GM18508 (cell line): Measurements from ENCODE around the gene WWOX.
"Not testable (repeated sequence)": the region's sequence is repeated elsewhere in the genome, so short reads cannot be mapped to it uniquely, and the experiment has no call there.

ENCODE experiments used
- ATAC-seq: cut with Tn5 transposase; IDR thresholded peaks from one replicate; pipeline ENCODE4 v1.9.1; 2021; ENCODE audit warnings: moderate number of reproducible peaks; ENCODE audit not compliant: insufficient read depth, unreplicated experiment

Gene WWOX

DNA sequence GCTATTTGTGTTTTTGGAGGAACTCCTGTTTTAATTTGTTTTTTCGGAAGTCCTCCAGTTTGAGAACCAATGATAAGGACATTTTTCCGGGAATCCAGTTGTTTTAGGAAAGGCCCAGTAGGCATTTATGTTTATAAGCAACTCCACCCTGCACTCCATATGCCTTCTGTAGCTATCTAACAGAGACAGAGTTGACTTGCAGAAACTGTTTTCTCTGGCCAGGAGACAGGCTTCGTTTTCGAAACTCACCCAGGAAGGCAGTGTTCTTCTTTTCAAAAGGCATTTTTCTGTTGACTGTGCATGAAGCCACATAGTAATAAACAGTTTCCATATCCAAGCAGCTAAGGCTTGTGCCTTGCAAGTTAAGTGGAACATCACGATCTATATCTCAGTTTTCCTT, 587.1 kb downstream of the WWOX start:
- ATAC-seq: no peak

DNA sequence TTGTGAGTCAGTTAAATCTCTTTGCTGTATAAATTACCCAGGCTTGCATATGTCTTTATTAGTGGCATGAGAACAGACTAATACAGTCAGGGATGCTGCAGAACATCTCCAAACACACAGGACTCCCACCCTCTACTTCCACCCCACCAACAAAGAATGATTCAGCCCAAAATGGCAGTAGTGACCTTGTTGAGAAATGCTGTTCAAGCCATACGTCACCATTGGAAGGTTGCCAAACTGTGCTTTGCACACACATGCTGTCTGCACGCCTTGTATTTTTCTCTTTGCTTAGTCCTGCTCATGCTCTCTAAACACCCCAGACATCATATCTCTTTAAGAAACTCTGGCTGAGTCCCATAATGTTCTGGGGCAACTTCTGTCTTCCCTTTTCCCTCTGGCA, 589.6 kb downstream of the WWOX start:
- no peak for ATAC-seq

DNA sequence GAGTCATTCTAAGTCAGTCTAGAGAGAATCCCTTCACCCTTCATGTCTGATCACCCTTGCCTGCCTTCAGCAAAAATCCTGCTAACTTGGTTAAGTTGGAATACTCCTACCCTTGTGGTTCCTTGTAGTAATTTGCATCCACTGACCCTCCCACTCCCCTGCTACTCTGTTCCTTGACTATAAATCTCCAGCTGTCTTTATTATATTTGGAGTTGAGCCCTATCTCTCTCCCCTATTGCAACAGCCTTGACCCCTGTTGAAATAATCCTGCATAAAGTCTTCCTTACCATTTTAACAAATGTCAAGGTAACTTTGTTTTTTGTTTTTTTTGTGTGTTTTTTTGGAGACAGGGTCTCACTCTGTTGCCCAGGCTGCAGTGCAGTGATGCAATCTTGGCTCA, 590.1 kb downstream of the WWOX start:
- no peak for ATAC-seq

DNA sequence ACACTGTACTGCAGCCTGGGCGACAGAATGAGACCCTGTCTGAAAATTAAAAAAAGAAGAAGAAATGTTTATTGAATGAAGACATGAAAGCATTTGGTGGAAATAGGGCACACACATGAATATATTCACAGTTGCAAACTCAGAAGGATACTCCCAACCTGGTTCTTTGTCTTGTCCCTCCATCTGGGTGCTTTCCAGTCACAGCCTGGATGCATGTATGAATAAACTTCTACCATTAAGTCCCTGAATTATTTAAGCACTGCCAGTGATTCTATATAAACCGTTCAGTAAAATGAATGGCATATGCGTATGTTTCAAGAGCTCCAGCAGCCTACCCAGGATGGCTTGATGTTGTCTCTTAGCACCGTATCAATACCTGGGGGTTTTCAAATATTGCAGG, 591.1 kb downstream of the WWOX start:
- no peak for ATAC-seq

DNA sequence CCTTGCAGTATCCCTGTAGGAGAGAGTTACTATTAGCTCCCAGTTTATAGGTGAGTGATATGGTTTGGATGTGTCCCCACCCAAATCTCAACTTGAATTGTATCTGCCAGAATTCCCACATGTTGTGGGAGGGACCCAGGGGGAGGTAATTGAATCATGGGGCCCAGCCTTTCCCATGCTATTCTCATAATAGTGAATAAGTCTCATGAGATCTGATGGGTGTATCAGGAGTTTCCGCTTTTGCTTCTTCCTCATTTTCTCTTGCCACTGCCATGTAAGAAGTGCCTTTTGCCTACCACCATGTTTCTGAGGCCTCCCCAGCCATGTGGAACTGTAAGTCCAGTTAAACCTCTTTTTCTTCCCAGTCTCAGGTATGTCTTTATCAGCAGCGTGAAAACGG, 592.3 kb downstream of the WWOX start:
- ATAC-seq: not testable (repeated sequence)

DNA sequence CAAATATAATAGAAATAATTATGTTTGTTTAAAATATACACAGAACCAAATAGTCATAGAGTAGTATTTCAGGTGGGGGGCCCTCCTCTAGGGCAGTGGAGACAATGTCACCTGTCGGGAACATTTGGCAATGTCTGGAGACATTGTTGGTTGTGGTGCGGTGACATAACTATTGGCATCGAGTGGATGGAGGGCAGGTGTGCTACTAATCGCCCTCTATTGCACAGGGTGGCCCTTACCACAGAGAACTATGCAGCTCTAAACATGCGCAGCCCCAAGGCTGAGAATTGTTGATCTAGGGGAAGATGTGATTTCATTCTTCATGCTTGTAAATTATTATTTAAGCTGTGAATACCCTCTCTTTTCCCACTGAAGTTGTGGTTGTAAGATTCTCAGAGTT, 594.0 kb downstream of the WWOX start:
- ATAC-seq: no peak

DNA sequence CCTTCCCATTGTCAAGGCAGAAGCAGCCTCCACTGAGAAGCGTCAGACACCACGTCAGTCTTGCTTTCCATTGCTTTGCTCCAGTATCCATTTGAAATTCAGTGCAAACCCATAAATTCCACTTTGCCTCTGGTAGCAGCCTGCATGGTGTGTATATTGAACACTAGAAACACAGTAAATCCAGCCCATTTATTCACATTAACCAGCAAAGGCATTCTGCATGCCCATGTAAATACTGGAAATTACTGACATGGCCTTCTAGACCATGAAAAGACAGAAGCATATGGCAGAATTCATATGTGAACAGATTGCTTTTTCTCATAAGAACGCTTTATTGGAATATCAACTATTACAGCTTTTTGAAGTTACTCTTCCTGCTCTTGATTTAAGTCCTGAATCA, 595.0 kb downstream of the WWOX start:
- no peak for ATAC-seq

DNA sequence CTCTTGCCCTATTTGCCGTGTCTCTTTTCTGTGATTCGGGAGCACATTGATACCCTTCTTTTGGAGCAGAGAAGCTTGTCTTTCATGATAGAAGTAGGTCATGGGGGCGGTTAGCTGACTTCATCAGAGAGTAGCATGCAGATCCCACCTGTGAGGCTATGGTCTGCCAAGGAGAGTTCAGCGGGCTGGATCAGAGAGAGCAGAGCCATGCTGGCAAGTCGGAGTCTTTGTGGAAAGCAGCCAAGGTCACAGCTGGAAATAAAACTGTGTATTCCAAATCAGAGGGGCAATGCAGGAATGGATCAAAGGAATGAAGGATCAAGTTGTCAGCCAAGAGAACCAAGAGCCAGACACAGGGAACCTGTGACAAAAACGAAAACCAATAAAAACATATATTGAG, 595.9 kb downstream of the WWOX start:
- no peak for ATAC-seq

DNA sequence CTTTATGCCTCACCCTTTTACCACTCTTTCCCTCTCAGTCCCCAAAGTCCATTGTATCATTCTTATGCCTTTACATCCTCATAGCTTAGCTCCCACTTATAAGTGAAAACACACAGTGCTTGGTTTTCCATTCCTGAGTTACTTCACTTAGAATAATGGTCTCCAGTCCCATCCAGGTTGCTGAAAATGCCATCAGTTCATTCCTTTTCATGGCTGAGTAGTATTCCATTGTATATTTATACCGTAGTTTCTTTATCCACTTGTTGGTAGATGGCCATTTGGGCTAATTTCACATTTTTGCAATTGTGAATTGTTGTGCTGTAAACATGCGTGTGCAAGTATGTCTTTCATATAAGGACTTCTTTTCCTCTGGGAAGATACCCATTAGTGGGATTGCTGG, 597.3 kb downstream of the WWOX start:
- ATAC-seq: no peak

DNA sequence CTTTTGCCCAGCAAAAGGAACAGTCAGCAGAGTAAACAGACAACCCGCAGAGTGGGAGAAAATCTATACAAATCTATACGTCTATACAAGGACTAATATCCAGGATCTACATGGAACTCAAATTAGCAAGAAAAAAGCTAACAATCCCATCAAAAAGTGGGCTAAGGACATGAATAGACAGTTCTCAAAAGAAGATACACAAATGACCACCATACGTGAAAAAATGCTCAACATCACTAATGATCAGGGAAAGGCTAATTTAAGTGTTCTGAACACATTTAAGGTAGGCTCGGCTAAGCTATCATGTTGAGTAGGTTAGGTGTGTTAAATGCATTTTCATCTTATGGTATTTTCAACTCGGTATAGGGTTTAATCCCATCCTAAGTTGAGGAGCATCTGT, 598.0 kb downstream of the WWOX start:
- no peak for ATAC-seq

DNA sequence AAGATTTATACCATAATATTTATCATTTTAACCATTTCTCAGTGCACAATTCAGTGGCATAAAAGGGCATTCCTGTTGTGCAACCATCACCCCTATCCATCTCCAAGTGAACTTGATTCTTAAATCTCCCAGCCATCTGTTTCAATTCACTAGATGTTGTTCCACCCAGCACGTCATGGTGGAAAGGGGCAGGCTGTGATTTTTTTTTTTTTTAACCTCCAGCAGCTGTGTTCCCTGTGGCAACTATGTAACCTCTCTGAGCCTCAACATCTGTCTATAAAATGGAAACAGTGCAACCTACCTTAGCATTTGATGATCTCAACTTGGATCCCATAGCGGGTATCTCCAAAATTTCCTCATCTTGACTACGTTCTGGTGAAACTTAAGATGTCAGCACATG, 604.5 kb downstream of the WWOX start:
- ATAC-seq: no peak

DNA sequence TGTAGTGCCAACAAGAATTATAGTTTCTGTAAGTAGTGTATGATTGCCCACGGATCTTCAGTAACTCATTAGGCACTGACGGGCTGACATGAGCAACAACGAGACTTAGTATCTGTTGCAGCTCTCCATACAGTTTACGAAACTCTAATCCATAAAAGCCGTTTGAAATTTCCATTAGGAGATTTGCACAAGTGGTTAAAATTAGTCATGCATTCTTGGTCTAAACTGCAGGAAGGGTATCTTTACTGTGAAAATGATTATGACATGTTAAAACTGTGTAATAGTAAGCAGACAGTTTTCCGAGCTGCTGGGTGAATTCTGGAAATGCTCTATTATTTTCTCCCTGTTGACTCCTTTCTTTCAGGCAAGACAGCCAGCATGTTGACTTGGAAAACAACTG, 605.0 kb downstream of the WWOX start:
- ATAC-seq: no peak

DNA sequence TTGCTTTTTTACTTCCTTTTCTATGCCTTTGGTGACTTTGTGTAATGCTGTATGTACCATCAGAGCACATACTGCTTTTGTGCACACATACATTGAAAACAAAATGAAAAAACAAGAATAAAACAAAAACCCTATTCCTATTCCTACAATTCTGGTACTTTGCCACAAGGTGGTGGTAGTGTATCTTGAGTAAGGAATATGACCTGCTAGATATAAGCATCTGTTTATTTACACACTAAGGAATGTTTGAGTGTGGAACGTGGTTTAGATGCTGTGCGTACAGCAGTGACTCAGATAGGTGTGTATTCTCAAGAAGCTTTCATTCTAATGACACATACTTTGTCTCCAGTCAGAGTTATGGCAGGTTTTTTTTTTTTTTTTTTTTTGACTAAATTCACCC, 606.2 kb downstream of the WWOX start:
- ATAC-seq: no peak

DNA sequence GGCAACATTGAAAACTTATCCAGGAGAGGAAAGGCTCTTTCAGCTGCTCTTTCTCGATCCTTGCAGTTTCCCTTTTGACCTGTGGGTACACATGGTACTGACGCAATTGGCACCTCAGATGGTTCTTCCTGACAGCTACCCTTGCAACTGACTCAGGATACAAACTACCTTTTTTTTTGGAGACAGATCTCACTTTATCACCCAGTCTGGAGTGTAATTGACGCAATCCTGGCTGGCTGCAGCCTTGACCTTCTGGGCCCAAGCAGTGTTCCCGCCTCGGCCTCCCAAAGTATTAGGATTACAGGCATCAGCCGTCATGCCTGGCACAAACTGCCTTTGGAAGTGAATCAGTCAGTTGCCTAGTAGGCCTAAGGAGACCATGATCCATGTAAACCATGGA, 607.2 kb downstream of the WWOX start:
- ATAC-seq: no peak

DNA sequence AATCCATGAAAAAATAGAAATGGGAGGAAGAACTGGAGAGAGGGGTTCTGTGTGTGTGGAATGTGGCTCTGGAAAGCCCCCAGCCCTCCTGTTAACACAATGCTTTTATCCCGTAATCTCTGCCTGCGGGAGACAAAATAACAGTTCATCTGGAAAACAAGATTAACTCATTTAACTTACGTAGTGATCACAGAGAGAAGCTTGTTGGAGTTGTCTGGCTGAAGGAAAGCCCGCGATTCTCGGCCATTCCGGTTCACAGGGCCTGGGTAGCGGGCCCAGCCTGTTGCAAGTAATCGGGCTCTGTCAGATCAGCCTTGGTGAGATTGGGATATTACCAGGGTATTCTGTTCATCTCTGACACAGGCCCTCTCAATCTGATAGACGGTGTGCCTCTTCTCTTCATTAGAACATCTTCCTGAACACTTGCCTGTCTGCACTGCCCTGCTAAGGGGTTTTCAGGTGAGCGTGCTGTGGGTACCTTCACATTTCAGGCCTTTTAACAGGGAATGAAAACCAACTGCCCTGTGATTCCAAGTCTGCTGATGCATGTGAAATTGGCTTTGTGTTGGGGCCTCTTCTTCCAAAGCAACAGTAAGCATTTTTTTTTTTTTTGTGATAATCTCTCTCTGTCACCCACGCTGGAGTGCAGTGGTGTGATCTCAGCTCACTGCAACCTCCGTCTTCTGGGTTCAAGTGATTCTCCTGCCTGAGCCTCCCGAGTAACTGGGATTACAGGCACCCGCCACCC, 609.9 kb downstream of the WWOX start:
- ATAC-seq: no peak

DNA sequence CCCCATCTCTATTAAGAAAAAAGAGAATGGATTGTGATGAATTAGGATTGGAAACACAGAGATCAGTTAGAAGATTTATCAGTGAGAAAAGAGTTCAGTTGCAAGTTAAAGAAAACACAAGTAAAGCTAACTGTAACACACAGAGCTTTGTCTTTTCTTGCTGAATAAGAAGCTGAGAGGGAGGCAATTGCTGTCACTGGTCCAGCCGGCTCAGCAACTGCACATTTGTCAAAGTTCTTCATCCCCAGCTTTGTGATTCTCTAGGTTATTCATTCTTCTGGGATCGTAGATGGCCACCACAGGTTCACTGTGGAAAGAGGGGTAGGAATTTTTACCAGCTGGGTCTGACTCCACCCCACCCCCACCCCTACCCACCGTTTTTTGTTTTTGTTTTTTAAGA, 615.7 kb downstream of the WWOX start:
- no peak for ATAC-seq

DNA sequence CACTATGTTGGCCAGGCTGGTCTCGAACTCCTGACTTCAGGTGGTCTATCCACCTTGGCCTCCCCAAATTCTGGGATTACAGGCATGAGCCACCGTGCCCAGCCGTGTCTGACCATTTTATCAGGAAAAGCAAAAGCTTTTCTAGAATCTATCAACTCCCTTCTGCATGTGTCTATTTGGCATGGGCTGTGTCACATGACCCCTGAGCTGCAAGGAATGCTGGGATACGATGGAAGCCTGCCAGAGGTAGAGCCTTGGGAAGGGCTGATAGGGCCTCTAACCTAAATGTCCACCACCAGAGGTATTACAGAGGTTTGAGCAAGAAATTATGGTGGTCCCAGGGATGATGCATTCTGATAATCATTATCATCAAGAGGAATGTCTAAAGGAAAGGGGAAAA, 616.2 kb downstream of the WWOX start:
- ATAC-seq: no peak

DNA sequence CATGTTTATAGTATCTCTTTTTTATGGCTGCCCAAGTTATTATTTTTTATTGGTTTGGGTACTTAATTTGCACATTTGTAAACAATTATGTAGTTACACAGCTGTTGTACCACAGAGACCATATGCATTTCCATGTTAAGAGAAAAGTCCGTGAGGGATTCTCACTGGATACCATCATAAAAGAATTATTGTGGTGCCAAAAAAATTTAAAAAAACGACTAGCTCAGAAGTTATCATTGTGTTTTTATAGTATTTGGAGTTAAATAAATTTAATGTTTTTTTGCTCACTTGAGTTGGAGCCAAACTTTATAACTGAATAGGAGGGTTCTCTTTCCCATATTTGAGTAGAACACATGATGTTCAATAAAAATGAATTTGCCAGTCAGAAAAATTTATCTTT, 618.7 kb downstream of the WWOX start:
- no peak for ATAC-seq

DNA sequence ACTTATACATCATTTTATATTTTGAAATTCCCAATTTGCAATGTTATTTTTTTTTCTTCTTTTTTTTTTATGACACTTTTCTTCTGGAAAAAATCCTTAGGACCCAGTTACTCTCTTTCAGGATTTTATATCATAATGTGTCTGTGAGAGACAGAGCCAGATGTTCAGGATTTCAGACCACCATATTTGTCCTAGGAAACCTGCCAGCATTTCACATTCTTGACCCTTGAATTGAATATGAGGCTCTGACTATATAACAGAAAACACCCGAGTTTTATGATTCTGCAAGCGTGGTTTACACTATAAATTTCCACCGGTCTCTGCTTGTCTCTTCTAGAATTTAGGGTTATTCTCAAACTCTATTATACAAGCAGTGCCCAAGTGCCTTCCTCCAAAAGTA, 621.0 kb downstream of the WWOX start:
- ATAC-seq: no peak

DNA sequence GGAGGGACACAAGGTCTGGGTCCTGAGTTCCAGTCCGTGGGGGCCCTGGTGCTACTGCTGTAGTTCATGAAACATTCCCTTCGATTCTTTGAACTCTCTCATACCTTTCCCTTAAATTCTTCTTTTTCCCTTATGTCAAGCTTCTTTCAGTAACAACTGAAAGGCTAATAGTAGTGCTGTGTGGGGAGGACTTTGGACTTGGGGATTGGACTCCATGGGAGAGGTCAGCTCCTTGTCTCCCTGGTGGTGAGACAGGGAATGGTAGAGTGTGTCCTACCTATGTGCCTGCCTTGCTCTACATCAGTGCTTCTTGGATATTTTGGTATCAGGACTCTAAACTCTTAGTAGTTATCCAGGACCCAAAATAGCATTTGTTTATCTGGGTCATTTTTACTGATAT, 628.1 kb downstream of the WWOX start:
- ATAC-seq: no peak

DNA sequence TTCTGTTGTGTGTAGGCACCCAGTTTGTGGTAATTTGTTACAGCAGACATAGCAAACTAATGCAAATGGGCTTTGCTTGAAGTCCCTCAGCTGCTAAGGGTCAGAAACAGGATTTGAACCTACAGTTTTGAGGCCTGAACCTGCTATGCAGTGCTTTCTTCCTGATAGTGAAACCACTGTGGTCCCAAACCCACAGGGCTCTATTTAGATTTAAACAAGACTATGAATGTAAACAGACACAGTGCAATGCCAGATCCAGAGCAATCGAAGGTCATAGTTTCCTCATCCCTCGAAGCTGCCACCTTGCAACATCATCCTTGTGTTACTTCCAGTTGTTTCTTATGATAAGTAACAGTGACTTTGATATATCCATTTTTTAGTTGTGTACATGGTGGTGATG, 630.2 kb downstream of the WWOX start:
- ATAC-seq: no peak

DNA sequence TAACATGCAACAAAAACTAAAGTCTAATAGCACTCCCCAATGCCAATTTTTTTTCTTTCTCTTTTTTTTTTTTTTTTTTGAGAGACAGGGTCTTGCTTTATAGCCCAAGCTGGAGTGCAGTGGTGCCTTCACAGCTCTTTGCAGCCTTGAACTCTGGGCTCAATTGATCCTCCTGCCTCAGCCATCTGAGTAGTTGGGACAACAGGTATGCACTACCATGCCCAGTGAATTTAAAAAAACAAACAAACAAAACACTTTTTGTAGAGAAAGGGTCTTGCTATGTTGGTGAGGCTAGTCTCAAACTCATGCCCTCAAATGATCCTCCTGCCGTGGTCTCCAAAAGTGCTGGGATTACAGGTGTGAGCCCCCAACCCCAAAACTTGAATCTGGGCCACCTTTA, 632.3 kb downstream of the WWOX start:
- ATAC-seq: no peak

DNA sequence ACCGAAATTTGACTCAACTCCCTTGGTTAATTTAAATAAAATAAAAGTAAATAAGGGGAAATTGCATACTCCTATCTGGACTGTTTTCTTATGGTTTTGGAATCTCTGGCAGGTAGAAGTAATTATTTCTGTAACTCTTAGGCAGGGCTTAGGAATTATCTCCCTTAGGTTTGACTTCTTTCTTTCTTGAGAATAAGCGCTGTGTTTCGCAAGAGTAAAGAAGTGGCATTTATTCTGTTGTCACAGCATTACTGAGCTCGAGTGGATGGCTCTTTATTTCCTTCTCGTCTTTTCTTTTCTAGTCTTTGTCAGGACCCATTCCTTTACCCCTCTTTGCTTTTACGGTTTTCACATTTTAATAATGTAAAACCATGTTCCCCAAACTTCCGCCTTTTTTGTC, 633.2 kb downstream of the WWOX start:
- ATAC-seq: no peak
